Measurements from ENCODE around the gene CAPN15.

DNA sequence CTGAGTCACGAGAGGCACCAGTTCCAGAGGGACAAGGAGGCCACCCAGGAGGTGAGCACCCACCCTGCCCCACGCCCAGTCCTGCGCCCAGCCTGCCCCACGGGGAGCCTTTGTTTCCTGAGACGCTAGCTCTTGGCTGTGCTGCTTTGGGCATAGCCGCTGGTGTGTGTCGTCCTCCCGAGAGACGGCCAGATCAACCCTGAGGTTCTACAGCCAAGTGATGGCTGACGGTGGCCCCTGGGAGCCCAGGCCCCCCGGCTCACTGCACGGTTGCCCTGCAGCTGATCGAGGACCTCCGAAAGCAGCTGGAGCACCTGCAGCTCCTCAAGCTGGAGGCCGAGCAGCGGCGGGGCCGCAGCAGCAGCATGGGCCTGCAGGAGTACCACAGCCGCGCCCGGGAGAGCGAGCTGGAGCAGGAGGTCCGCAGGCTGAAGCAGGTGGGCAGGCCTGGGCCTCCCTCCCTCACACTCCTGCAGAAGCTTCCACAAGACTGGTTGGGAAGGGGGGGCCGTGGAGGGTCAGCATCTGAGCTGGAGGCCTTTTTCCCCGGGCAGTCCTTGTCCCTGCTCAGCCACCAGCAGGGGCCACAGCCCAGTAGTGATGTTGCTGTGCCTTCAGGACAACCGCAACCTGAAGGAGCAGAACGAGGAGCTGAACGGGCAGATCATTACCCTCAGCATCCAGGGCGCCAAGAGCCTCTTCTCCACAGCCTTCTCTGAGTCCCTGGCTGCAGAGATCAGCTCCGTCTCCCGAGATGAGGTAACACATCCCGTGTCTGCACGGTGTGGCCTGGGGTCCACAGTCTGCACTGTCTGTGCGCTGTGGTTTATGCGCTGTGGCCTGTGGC, 7.4 kb upstream of the CAPN15 start:
- TF ChIP-seq EZH2 (IDR thresholded peaks at IDR 0.05; ENCODE audit: insufficient read depth, poor library complexity, severe bottlenecking) (no peak), EZH2phosphoT487 (IDR thresholded peaks at IDR 0.05; ENCODE audit: insufficient read depth, low read depth) (no peak)
